Measurements from ENCODE around the gene BRAF. TPM values are rescaled to one million over a fixed set of nuclear protein-coding genes. Genes with fewer than 3 reads are reported as not detected.
A peak's percentile ranks its signal among the peaks of the same experiment; 100 is the strongest.

BRAF gene
- total RNA-seq, 2 donors from 2014 or later, result 45.7 to 46.7 TPM

DNA sequence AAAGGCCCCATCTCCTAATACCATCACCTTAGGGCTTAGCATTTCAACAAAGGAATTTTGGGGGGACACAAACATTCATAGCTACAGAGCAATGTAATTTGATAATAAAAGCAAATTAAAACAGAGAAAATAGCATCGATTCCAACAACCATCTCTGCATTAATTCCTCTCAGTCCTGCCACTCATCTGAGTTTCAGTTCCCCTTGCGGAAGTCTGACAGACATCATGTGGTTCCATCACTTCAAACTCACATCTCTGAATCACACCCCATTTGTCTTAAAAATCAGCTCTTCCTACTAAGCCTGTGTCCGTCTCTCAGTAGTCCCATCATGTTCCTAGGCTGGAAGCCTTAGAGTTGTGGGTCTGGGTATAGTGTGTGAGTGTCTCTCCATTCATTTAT, 248.4 kb downstream of the BRAF start:
- H3K27me3 ChIP-seq (ENCODE audit: control insufficient read depth, insufficient read depth, low read length, poor library complexity, severe bottlenecking), result no peaks in the 10 kb centered on the region
- H3K27ac ChIP-seq (ENCODE audit: low read depth, low read length), result no peak overlapping the region
- no peak overlapping the region for H3K4me3 ChIP-seq (ENCODE audit: low read length)
- peaks cover 16% of the 10 kb centered on the region for H3K36me3 ChIP-seq (ENCODE audit: control insufficient read depth, insufficient read depth, low read length)
- H3K9me3 ChIP-seq (ENCODE audit: control insufficient read depth, low read length), result no peaks in the 10 kb centered on the region
- Mint-ChIP-seq H3K4me1 (peaks cover 2% of the 10 kb centered on the region), H3K27ac (no peak overlapping the region), H3K36me3 (ENCODE audit: low read depth) (peaks cover 21% of the 10 kb centered on the region), H3K9me3 (no peaks in the 10 kb centered on the region), H3K27me3 (ENCODE audit: insufficient read depth) (peaks cover 4% of the 10 kb centered on the region), H3K4me3 (no peak overlapping the region)
- H3K9ac ChIP-seq (ENCODE audit: extremely low read depth, low read length, poor library complexity, severe bottlenecking), result no peak overlapping the region
- WGBS, 2 experiments (ENCODE audit: insufficient coverage in 1 of 2, insufficient read length in 1 of 2), result 96 to 100% methylated on average over 1 to 3 of the region's 3 CpGs
- TF ChIP-seq, protein P1, sequence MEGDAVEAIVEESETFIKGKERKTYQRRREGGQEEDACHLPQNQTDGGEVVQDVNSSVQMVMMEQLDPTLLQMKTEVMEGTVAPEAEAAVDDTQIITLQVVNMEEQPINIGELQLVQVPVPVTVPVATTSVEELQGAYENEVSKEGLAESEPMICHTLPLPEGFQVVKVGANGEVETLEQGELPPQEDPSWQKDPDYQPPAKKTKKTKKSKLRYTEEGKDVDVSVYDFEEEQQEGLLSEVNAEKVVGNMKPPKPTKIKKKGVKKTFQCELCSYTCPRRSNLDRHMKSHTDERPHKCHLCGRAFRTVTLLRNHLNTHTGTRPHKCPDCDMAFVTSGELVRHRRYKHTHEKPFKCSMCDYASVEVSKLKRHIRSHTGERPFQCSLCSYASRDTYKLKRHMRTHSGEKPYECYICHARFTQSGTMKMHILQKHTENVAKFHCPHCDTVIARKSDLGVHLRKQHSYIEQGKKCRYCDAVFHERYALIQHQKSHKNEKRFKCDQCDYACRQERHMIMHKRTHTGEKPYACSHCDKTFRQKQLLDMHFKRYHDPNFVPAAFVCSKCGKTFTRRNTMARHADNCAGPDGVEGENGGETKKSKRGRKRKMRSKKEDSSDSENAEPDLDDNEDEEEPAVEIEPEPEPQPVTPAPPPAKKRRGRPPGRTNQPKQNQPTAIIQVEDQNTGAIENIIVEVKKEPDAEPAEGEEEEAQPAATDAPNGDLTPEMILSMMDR (conservative IDR thresholded peaks at IDR 0.05), result no peak
- peaks cover 2% of the 10 kb centered on the region for H3K4me1 ChIP-seq (ENCODE audit: control insufficient read depth, insufficient read depth, low read length)
- DNase-seq, result no peak

DNA sequence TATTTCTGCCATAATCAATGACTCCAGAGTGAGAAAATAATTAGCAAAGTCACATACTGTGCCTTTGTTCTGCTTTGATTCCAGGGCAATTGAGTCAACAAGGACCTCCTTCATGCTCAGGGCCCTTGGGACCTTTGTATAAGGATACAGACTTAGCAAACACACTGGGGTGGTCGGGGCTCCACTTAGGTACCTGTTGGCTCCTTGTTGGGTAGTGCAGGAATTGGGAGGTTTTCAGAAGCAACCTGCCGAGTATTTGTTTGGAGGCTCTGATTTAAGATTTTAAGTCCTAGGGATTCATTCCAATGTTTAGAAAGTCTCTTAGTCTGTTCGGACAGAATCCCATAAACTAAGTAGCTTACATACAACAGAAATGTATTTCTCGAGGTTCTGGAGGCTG, 249.0 kb downstream of the BRAF start:
- H3K9me3 Mint-ChIP-seq, result no peaks in the 10 kb centered on the region
- TF ChIP-seq, protein P1 (conservative IDR thresholded peaks at IDR 0.05), result no peak
- no peak overlapping the region for H3K4me3 ChIP-seq (ENCODE audit: low read length)
- no peak overlapping the region for H3K9ac ChIP-seq (ENCODE audit: extremely low read depth, low read length, poor library complexity, severe bottlenecking)
- peaks cover 4% of the 10 kb centered on the region for H3K27me3 Mint-ChIP-seq (ENCODE audit: insufficient read depth)
- peaks cover 12% of the 10 kb centered on the region for H3K36me3 ChIP-seq (ENCODE audit: control insufficient read depth, insufficient read depth, low read length)
- H3K27ac Mint-ChIP-seq, result no peak overlapping the region
- DNase-seq, result no peak
- peaks cover 2% of the 10 kb centered on the region for H3K4me1 ChIP-seq (ENCODE audit: control insufficient read depth, insufficient read depth, low read length)
- H3K4me3 Mint-ChIP-seq, result no peak overlapping the region
- H3K27ac ChIP-seq (ENCODE audit: low read depth, low read length), result no peak overlapping the region
- no peaks in the 10 kb centered on the region for H3K9me3 ChIP-seq (ENCODE audit: control insufficient read depth, low read length)
- peaks cover 2% of the 10 kb centered on the region for H3K4me1 Mint-ChIP-seq
- no peaks in the 10 kb centered on the region for H3K27me3 ChIP-seq (ENCODE audit: control insufficient read depth, insufficient read depth, low read length, poor library complexity, severe bottlenecking)
- WGBS, 2 experiments (ENCODE audit: insufficient coverage in 1 of 2, insufficient read length in 1 of 2), result 92 to 94% methylated on average over 3 to 4 of the region's 4 CpGs
- peaks cover 17% of the 10 kb centered on the region for H3K36me3 Mint-ChIP-seq (ENCODE audit: low read depth)

DNA sequence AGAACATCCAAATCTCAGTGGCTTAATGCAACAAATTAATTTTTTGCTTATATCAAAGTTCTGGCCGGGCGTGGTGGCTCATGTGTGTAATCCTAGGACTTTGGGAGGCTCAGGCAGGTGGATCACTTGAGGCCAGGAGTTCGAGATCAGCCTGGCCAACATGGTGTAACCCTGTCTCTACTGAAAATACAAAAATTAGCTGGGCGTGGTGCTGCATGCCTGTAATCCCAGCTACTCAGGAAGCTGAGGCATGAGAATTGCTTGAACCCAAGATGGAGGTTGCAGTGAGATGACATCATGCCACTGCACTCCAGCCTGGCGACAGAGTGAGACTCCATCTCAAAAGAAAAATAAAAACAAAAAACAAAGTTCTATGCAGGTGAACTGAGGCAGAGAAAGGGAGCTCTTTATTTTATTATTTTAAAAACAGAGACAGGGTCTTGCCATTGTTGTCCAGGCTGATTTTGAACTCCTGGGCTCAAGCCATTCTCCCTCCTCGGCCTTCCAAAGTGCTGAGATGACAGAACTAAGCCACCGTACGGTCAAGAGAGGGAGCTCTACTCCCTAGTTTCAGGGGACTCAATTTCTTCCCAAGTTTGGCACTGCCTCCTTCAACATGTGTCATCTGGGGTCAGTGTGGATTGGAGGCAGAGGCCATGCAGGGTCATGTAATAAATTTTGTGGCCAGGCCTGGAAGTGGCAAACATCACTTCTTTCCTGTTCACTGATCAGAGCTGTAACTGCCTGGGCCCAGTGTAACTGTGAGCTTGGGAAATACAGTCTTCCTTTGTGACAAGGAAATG, 249.6 kb downstream of the BRAF start:
- DNase-seq, result peak; percentile 74
- no peak overlapping the region for H3K9ac ChIP-seq (ENCODE audit: extremely low read depth, low read length, poor library complexity, severe bottlenecking)
- no peaks in the 10 kb centered on the region for H3K9me3 ChIP-seq (ENCODE audit: control insufficient read depth, low read length)
- no peaks in the 10 kb centered on the region for H3K27me3 ChIP-seq (ENCODE audit: control insufficient read depth, insufficient read depth, low read length, poor library complexity, severe bottlenecking)
- peaks cover 10% of the 10 kb centered on the region for H3K36me3 Mint-ChIP-seq (ENCODE audit: low read depth)
- no peak overlapping the region for H3K27ac ChIP-seq (ENCODE audit: low read depth, low read length)
- H3K4me1 Mint-ChIP-seq, result peaks cover 2% of the 10 kb centered on the region
- WGBS, 2 experiments (ENCODE audit: insufficient coverage in 1 of 2, insufficient read length in 1 of 2), result 75 to 81% methylated on average over 5 to 8 of the region's 8 CpGs
- H3K27me3 Mint-ChIP-seq (ENCODE audit: insufficient read depth), result peaks cover 4% of the 10 kb centered on the region
- H3K4me1 ChIP-seq (ENCODE audit: control insufficient read depth, insufficient read depth, low read length), result peaks cover 2% of the 10 kb centered on the region
- H3K27ac Mint-ChIP-seq, result no peak overlapping the region
- no peak overlapping the region for H3K4me3 Mint-ChIP-seq
- H3K9me3 Mint-ChIP-seq, result no peaks in the 10 kb centered on the region
- no peak overlapping the region for H3K4me3 ChIP-seq (ENCODE audit: low read length)
- peaks cover 5% of the 10 kb centered on the region for H3K36me3 ChIP-seq (ENCODE audit: control insufficient read depth, insufficient read depth, low read length)
- TF ChIP-seq, protein P1 (conservative IDR thresholded peaks at IDR 0.05), result peak; percentile 75

Measured in endodermal cell (in vitro differentiated cells).